Measurements from ENCODE around the gene NINJ1.

Gene NINJ1

GRCh38 chr9:93177676-93178075, 43.6 kb upstream of the NINJ1 start:
- TF ChIP-seq CTCF (IDR thresholded peaks at IDR 0.05; ENCODE audit: borderline replicate concordance, insufficient read depth, low read depth, low read length): no peak
- no peak overlapping the region for H3K4me3 ChIP-seq (ENCODE audit: low read depth, low read length)

- TF ChIP-seq CTCF (IDR thresholded peaks at IDR 0.05; ENCODE audit: borderline replicate concordance, insufficient read depth, low read depth, low read length): no peak
Measured at GRCh38 chr9:93174976-93175375, 40.9 kb upstream of the NINJ1 start.

GRCh38 chr9:93173365-93174051, 39.5 kb upstream of the NINJ1 start:
- TF ChIP-seq CTCF (IDR thresholded peaks at IDR 0.05; ENCODE audit: borderline replicate concordance, insufficient read depth, low read depth, low read length): no peak
- H3K4me3 ChIP-seq (ENCODE audit: low read depth, low read length): no peak overlapping the region

More at GRCh38 chr9:93174976-93175375, 40.9 kb upstream of the NINJ1 start:
- no peak overlapping the region for H3K4me3 ChIP-seq (ENCODE audit: low read depth, low read length)

- no peak overlapping the region for H3K4me3 ChIP-seq (ENCODE audit: low read depth, low read length)
- no peak for TF ChIP-seq CTCF (IDR thresholded peaks at IDR 0.05; ENCODE audit: borderline replicate concordance, insufficient read depth, low read depth, low read length)
Measured at GRCh38 chr9:93172666-93173364, 38.8 kb upstream of the NINJ1 start.

- no peak for TF ChIP-seq CTCF (IDR thresholded peaks at IDR 0.05; ENCODE audit: borderline replicate concordance, insufficient read depth, low read depth, low read length)
- H3K4me3 ChIP-seq (ENCODE audit: low read depth, low read length): no peak overlapping the region
Measured at GRCh38 chr9:93171261-93171990, 37.4 kb upstream of the NINJ1 start.

GRCh38 chr9:93170571-93170970, 36.5 kb upstream of the NINJ1 start:
- no peak overlapping the region for H3K4me3 ChIP-seq (ENCODE audit: low read depth, low read length)
- TF ChIP-seq CTCF (IDR thresholded peaks at IDR 0.05; ENCODE audit: borderline replicate concordance, insufficient read depth, low read depth, low read length): no peak
